Glomerular visceral epithelial cell (primary cell): ENCODE data around the gene PLCXD1.

ENCODE experiments used
- DNase-seq: peaks from one replicate; pipeline ENCODE4 v3.0.0-alpha.2; 2016; ENCODE audit errors: extremely low spot score

The PLCXD1 gene

DNA sequence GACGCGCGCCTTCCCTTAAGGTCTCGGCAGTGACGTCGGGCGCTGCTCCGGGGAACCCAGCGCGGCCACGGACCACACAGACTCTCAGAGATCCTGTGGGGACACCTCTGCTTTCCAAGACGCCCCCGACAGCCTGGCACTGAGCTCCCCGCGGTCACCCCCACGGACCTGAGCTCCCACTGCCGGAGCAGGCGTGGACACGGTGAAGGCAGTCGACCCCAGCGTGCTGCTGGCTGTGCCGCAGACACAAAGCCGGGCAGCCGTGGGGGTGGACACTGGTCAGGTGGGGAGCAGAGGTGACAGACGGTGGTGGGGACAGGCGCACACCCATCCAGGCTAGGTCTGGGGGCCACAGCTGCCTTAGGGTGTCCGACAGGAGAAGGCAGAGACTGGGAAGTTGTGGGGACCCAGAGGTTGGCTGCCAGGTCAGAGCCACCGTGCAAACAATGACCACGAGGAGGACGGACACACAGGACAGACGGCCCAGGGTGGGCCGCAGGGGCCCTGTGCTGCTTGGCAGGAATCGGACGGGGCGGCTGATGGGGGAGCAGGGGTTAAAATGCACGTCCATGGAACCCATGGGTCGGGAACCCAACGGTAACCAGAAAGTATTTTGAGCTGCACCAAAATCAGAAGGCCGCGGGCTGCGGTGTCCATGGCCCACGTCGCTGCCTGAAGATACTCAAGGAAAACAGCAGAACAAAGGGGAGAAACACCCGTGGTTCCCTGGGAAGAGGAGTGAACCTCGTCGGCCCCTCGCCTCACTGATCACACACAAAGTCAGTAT lies 54.0 kb downstream of the PLCXD1 start:
- DNase-seq = no peak

DNA sequence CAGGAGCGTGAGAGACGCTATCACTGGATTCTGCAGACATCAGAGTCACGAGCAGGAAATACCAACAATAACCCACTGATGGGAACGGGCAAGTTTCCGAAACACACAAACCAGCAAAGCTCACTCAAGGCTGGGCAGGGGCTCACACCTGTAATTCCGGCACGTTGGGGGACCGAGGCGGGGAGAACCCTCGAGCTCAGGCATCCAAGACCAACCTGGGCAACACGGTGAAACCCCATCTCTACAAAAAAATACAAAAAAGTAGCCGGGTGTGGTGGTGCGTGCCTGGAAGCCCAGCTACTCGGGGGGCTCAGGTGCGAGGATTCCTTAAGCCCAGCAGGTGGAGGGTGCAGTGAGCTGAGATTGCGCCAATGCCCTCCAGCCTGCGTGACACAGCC lies 54.6 kb downstream of the PLCXD1 start:
- no peak for DNase-seq

DNA sequence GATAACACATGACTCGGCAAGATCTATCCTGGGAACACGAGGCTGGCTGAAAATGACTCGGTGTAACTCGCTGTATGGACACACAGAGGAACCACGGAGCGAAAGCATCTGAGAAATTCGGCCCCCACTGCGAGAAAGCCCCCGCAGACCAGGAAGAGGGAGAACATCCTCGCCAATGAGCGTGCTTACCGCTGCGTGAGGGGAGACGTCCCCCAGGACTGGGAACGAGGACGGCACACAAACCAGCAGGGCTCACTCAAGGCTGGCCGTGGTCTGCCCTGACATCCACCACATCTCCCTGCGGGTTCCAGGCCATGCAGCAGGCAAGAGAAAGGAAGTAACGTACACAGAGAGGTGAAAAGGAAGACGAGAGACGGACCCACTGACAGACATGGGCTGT lies 55.0 kb downstream of the PLCXD1 start:
- DNase-seq = no peak

DNA sequence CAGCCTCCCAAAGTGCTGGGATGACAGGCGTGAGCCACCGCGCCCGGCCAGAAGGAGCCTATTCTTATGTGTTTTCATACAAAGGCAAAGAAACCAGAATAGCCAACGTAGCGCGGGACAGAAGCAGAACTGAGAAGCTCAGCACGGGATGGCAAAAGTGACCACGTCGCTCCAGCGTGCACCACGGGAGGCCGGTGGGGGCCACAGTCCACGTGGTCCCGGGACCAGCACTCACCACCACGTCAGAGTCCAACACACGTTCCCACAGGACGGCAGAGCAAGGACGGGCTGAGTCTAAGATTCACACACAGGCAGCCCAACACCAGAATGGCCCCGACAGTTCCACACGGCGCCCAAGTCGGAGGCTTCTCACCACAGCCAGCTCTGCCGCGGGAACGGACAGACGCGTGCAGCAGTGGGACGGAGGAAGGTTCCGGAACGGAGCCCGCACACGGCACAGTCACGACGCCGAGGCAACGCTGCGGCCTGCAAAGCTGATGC lies 56.2 kb downstream of the PLCXD1 start:
- DNase-seq = no peak

DNA sequence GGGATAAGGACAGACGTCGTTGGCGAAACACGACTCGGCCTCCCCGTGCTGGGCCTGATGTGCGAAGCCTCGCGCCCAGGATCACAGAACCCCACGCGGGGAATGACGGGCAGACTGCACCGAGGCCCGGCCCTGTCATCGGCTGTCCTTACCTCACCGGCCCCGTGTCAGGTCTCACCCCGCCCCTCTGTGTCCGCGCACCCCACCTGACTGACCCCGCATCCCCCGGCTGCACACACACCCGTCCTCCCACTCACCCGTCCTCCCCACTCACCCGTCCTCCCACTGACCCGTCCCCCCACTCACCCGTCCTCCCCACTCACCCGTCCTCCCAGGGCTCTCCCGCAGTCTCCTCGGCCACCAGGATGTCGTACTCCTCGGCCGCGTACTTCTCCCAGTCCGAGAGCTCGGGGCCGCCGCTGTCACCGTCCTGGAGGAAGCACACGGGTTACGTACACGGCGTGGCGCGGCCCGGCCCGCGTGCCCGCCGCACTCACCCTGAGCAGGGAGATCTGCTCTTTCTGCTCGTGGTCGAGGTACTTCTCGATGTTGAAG lies 57.2 kb downstream of the PLCXD1 start:
- DNase-seq = no peak

DNA sequence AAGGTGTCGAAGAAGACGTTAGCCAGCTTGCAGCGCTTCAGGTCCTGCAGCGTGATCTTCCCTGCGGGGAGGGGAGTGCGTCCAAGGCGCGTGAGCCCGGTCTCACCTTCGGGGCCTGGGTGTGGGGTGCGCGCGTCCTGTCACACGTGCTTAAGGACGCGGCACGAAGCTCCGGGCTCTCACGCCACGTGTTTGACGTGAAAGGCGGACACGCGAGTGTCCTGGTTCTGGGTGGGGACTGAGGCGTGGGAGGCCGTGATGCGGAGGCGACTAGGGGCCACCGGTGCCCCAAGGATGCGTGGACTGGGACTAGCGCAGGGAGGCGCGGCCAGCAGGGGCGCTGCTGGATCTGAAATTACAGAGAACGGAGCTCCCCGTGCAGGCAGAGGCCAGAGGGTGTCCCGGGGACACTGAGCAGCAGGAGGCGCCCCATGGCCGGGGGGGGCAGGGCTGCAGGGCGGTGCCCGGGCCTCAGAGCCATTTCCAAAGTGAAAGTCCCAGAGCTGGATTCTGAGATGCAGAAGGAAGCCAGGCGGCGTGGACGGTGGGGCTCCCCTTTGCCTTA lies 57.7 kb downstream of the PLCXD1 start:
- no peak for DNase-seq

DNA sequence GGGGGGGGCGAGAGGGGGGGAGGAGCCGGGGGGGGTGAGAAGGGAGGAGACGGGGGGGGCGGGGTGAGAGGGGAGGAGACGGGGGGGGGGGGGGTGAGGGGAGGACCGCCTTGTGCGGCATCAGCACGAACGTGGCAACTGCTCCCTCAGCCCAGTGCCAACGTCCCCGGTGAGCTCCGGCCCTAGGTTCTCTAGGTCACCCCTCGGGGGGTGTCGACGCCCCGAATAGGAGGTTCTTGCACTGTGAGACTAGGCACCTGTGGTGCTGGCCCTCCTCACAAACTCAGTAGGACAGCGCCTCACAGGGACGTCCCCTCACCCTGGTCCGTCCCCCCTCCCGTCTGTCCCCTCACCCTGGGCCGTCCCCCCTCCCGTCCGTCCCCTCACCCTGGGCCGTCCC lies 58.9 kb downstream of the PLCXD1 start:
- DNase-seq = no peak

DNA sequence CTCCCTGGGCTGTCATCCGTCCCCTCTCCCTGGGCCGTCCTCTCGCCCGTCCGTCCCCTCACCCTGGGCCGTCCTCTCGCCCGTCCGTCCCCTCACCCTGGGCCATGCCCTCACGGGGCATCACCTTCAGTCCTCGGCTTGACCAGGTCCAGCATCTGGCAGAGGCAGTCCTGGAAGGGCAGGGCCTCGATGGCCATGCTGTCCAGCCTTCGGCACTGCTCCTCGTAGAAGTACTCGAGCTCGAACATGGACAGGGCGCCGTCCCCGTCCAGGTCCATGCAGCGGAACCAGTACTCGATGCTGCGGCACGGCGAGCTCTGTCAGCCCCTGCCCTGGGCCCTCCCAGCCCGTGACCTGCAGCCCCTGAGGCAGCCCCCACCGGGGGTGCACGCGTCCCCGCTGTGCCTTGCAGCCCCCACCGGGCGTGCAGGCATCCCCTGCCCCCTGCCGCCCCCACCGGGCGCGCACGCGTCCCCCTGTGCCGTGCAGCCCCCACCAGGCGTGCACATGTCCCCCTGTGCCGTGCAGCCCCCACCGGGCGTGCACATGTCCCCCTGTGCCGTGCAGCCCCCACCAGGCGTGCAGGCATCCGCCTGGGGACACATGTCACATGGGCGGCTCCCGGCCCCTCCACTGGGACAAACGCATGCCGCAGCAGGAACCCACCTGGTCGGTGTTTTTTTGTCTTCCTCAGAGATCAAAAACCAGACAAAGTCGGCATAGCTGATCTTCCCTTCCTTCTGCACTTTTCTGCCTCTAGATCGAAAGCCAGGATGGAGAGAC lies 59.7 kb downstream of the PLCXD1 start:
- no peak for DNase-seq

DNA sequence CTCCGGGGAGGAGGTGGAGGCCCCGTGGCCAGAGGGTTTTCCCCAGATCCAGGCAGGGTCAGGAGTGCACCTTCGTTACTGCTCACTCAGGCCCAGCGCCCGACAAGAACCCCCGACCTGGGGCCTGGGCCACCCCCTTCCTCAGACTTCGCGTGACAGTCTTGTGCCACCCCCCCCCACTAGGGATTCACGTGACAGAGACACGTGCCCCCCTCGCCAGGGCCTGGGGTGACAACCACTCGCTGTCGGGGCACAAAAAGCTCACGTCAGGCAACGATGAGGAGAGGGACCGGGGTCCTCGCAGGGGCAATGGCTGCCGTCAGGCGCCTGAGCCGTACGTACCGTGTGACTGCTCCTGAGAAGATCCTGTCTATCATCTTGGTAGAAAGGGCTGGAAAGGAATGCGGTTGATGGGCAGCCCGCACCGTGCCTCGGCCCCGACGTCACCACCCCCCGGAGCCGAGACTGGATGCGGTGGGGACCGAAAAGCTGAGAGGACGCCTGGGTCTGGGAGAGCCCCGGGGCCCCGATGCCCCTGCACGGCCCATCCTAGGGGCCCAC lies 60.4 kb downstream of the PLCXD1 start:
- DNase-seq = no peak

DNA sequence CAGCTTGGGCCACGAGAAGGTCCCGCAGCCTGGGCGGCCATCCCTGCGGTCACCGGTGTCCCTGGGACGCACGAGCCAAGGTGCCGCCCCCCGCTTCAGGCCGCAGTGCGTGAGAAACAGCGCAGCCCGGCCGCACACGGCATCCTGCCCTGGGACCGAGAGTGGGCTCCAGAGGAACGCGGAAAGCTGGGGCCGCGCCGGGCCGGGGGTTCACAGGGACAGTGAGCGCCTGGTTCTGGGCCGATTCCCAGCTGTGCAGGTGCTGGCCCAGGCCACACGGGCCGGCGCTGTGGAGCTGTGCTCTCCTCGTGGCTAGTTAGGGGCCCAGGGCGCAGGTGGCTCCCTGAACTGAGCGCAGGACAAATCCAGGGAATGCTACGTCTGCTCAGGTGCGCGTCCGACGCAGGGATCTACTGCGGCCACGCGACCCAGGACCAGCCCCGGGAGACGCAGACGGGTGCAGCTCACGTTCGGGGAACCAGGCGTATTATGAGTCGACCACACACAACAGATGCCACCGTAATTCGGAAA lies 63.3 kb downstream of the PLCXD1 start:
- no peak for DNase-seq

DNA sequence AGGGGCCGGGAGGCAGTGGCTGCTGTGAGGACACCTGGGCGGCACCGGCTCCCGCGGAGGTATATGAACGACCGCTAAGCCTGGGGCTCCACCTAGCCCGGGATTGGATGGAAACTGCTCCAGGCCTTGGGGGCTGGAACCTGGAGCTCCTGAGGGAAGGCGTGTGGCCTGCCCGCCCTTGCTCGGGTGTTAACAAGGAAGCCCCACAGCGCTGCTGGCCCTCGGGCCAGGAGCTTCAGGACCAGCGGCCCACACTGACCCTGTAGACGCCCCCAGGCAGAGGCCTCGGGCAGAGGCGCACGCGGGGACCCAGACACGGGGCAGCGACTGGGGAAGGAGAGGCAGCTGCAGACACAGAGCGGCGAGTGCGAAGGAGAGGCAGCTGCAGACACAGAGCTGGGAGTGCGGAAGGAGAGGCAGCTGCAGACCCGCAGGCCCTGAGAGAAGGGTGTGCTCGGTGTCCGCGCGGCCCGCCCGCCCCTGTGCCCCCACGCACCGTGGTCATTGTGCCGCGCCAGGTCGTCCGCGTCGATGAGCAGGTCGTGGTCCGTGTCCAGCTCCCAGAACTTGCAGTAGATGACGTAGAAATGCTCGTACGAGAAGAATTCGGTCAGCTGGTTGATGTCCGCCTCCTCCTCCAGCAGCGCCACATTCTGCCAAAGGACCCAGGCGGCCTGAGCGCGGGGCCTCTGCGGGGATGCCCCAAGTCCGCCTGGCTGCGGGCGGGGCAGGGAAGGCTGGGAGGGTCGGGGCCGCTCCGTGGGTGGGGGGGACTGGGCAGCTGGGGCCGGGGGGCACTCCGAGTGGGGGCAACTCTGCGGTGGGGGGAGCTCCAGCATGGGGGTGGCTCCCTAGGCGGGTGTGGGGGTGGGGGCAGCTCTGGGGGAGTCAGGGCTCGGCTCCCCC lies 64.1 kb downstream of the PLCXD1 start:
- DNase-seq = no peak

DNA sequence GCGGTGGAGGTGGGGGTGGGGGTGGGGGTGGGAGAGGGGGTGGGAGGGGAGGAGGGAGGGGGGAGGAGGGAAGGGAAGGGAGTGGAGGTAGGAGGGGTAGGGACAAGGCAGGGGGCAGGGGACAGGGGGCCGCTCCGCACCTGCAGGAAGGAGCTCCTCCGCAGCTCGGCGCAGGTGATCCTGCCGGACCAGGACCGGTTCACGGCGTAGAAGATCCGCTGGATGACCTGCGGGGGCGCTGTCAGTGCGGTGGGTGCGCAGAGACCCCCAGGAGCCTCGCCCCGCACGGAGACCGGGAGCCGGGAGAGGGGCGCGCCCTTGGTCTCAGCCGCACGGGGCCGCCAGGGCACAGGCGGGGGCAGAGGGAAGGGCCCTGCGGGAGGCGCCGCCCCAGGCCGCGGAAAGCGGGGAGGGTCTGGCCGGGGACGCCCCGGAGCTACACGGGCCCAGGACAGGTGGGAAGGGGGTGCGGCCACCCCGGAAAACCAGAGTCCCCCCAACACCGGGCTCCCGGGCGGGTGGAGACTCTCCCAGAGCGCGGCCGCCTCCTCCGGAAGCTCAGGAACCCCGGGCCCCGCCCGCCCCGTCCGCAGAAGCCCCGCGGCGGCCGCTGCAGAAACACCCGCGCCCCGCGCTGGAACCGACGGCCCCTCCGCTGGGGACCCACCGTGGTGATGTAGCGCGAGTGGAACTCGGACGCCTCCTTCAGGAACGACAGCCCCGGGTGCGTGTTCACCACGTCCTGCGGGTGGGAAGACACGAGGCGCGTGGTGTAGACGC lies 65.0 kb downstream of the PLCXD1 start:
- no peak for DNase-seq

DNA sequence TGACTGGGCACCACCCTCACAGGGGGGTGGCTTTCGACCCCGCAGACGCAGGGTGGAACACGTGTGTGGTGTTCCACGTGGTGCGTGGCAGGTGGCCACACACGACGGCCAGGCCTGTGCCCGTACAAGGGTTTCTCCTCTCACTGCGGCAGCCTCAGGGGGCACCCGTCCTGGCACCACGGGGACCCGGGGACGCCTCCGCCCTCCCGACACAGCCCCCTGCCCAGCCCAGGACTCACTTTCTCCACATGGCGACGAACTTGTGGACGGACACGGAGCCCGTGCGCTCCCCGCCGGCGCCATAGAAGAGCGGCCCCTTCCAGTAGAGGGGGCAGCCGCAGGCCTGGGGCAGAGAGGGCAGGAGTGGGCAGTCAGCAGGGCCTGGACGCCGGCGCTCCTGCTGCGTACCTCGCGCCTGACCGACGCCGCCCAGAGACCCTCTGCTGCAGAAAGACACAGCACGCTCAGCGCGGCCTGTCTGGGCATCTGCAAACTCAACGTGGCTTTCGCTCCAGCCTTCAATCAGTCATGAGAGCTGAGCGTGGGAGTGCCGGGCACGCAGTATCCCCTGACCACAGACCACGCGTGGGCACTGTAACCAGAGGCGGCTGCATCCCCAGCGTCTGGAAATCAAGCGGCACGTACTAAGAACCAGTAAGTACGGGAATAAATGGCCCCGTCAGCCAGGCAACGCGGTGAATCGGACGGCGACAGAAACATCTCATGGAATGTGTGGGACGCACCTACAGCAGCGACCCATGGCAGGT lies 66.4 kb downstream of the PLCXD1 start:
- DNase-seq = no peak

DNA sequence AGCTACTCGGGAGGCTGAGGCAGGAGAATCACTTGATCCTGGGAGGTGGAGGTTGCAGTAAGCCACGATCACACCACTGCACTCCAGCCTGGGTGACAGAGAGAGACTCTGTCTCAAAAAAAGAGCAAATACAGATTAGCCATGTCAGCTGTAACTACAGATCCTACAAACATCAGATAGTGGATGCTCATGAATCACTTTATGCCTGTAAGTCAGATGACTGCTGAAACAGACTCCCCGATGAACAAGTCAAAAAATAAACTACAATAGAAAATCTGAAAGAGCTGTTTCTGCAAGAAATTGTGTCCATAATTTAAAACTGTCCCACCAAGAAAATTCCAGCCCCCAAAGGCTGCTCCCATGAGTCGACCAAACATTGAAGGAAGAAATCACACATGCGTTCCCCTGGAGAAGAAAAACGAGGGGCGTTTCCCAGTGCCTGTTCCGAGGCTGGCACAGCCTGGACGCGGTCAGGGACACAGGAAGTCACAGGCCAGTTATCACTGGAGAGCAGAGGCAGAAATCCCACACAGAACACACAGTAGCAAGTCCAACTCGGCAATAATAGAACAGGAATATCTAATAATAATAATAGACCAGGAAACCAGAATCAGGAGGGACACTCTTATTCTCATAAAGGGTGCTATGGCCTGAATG lies 67.4 kb downstream of the PLCXD1 start:
- DNase-seq = no peak

DNA sequence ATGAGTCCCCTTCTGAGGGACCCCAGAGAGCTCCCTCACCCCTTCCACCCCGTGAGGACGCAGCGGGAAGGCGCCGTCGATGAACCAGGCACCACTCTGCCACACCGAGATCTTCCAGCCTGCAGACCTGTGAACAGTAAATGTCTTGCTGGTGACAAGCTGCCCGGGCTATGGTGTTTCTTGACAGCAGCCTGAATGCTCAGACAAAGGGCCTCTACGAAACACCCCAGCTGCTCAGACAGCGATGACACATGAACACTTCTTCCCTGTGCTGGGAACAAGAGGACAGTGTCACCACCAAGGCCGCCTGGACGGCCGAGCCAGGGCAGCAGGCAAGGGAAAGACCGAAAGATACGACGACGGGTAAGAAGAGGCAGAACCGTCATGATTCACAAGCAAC lies 68.0 kb downstream of the PLCXD1 start:
- no peak for DNase-seq

DNA sequence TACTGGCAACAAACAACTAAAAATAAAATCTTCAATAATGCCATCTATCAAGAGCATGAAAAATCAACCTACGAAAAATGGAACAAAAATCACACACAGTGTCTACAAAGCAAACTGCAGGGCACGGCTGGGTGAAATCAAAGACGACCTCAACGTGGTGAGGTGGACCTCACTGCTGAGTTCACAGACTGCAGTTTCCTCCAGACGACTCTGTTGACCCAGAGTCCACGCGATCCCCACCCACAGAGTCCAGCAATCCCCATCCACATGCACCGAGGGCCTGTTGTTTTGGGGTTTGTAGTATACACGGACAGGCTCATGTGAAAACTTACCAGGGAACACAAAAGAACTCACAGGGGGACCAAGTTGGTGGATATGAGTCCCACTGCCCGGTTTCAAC lies 68.5 kb downstream of the PLCXD1 start:
- DNase-seq = no peak

DNA sequence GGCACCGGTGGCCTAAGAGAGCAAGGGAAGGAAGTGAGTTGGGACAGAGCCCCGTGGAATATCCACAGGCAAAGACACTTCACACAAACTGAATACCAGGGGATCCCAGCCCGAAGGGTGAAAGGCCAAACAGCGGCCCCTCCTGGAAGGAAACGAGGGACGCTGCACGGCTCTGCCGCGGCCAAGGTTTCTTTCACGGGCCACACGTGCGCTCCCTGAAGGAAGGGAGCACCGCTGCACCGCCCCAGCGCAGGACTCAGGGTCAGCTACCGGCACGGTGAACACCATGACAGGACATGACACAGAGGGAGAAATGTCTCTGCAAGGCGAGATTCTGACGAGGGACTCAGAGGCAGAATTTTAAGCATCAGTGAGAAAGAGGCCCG lies 69.0 kb downstream of the PLCXD1 start:
- no peak for DNase-seq

DNA sequence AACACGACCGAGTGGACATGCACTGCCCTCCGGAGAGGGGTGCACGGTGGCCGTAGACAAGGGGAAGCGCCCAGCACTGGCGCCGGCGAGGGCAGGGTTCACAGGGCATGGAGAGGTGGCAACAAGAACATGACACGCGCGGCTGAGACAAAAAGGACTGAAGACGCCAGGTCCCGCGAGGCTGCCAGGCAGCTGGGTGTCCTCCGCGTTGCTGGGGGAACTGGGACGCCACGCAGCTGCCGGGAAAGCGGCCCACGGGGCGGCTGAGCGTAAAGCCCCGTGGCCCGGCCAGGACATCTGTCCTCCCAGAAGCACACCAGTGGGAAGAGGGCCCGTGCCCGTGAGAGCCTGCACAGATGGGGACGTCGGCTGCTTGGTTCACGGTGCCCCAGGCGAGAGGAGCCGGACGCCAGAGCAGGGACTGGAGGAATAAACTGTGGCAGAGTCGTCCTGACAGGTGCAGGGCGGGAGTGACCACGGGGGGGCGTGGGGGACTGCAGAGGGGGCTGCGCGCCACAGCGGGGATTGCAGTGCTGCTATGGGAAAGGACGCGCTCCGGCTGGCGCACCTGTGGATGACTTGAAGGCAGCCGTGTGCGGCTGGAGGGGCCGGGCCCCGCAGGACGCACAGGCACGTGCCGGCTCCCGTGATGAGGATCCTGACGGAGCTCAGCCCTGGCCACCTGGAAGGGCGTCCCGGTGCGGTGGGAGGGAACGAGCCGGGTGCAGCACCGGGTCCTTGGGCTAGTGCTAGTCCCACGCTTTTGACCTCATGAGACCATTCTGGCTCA lies 69.5 kb downstream of the PLCXD1 start:
- no peak for DNase-seq
